K562 (cell line): ENCODE data around the gene HOXA11. TPM values are rescaled to one million over a fixed set of nuclear protein-coding genes. Genes with fewer than 3 reads are reported as not detected.

Experiments used
- CHD1 ChIP-seq: fragments of 200-600 bp; sonication (generic); IDR thresholded peaks from one replicate; pipeline ENCODE4 v1.6.1; 2012; ENCODE audit warnings: mild to moderate bottlenecking, moderate library complexity, low read length, inconsistent platforms
- polyA plus RNA-seq, 8 experiments: library from polyadenylated mRNA; depleted of rRNA in 4 of 8; stranded (reverse) in 5 of 8; unstranded in 3 of 8; fragments of >200 nt; fragmentation: Nextera tagmentation in 2 of 8; fragmentation: Illumina TruSeq in 1 of 8; extraction: Ambion mirVana in 2 of 8; extraction: Trizol in 1 of 8; gene quantifications; 2 replicates each; pipeline versions ENCODE4 v1.2.1 to v1.2.3, GENCODE V29; 2011 to 2014; ENCODE audit warnings: inconsistent platforms in 1 of 8, missing spikeins in 1 of 8
- total RNA-seq, 7 experiments: library from RNA; depleted of rRNA in 6 of 7; stranded (reverse); fragments of >200 nt in 6 of 7; fragmentation: Illumina TruSeq in 2 of 7; extraction: Trizol in 2 of 7; gene quantifications; 2 replicates each; pipeline versions ENCODE4 v1.2.1 to v1.2.3, GENCODE V29; 2011 to 2021; ENCODE audit warnings: low replicate concordance in 1 of 7
- TF ChIP-seq, protein P1 (sequence below), 2 experiments: IDR thresholded peaks in 1 of 2; conservative IDR thresholded peaks in 1 of 2; 2 replicates each; pipeline ENCODE4 v1.6.1; 2016; ENCODE audit warnings: low read depth in 2 of 2, mild to moderate bottlenecking in 1 of 2, missing compliant biosample characterization in 1 of 2, missing genetic modification characterization in 1 of 2, moderate library complexity in 1 of 2
- TF ChIP-seq, protein P2 (sequence below): fragments of 200-800 bp; sonication (Bioruptor generic); IDR thresholded peaks from 2 replicates; pipeline ENCODE4 v1.6.1; 2017; ENCODE audit warnings: missing genetic modification characterization, missing compliant biosample characterization
- TF ChIP-seq, protein P3 (sequence below), 2 experiments: fragments of 450-650 bp; IDR thresholded peaks; 2 replicates each; pipeline ENCODE4 v1.6.1; 2018; ENCODE audit warnings: mild to moderate bottlenecking in 2 of 2, low read depth in 1 of 2; ENCODE audit not compliant: partially characterized antibody in 2 of 2
- TF ChIP-seq, protein P4 (sequence below): fragments of 250-450 bp; sonication (Bioruptor Pico); IDR thresholded peaks from 2 replicates; pipeline ENCODE4 v1.4.0; 2020; ENCODE audit warnings: borderline replicate concordance

Gene HOXA11
- total and polyA plus RNA-seq, 9 of the 15 experiments (the other 6 are each of a cell fraction or from before 2014, with no cell fraction given): not detected

DNA sequence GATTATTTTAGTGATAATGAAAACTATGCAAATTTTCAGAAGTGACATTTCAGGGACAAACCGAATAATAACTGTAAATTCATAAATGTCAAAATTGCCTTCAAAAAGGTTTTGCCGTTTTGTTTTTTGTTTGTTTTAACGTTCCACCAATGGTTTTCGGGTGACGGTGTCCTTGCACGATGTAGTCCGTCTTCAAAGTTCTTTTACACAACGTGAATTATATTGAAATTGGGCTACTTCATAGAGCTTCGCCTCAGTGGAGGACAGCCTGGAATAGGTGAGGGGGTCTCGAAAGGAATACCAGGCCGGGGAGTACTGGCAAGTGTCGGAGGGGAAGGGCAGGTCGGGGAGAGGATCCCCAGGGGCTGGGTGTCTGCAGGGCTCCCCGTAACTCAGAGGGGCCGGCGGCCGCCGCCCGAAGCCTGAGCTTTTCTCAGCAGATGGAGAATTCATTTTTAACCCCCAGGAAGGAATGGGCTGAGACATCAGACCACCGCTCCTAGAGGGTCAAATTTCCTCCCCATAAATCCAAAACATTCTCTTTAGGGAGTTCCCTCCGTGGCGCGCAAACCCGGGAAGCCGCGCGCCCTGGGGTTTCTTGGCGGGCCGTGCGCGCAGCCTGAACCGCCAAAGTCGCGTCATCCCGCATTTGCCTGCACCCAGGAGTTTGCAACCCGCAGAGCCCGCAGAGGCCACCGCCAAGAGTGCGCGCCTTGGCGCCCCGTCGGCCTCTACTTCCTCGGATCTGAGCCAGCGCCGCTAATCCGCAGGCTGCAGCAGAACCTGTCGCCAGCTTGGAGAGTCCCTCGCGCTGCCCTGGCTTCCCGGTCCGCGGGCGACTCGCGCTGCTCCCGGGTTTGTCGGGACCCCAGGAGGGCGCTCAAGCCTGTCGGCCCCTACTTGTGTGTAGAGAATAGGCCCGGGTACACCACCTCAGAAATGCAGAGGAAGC lies 40.2 kb upstream of the HOXA11 start (continued):
- TF ChIP-seq, protein P1, sequence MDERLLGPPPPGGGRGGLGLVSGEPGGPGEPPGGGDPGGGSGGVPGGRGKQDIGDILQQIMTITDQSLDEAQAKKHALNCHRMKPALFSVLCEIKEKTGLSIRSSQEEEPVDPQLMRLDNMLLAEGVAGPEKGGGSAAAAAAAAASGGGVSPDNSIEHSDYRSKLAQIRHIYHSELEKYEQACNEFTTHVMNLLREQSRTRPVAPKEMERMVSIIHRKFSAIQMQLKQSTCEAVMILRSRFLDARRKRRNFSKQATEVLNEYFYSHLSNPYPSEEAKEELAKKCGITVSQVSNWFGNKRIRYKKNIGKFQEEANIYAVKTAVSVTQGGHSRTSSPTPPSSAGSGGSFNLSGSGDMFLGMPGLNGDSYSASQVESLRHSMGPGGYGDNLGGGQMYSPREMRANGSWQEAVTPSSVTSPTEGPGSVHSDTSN (CRISPR knock-in tag; IDR thresholded peaks at IDR 0.05; ENCODE audit: low read depth): no peak
- TF ChIP-seq, protein P1 (tag; conservative IDR thresholded peaks at IDR 0.05; ENCODE audit: low read depth): no peak
- TF ChIP-seq CHD1: no peak
- TF ChIP-seq, protein P2, sequence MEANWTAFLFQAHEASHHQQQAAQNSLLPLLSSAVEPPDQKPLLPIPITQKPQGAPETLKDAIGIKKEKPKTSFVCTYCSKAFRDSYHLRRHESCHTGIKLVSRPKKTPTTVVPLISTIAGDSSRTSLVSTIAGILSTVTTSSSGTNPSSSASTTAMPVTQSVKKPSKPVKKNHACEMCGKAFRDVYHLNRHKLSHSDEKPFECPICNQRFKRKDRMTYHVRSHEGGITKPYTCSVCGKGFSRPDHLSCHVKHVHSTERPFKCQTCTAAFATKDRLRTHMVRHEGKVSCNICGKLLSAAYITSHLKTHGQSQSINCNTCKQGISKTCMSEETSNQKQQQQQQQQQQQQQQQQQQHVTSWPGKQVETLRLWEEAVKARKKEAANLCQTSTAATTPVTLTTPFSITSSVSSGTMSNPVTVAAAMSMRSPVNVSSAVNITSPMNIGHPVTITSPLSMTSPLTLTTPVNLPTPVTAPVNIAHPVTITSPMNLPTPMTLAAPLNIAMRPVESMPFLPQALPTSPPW (CRISPR knock-in tag): no peak
- TF ChIP-seq, protein P3, sequence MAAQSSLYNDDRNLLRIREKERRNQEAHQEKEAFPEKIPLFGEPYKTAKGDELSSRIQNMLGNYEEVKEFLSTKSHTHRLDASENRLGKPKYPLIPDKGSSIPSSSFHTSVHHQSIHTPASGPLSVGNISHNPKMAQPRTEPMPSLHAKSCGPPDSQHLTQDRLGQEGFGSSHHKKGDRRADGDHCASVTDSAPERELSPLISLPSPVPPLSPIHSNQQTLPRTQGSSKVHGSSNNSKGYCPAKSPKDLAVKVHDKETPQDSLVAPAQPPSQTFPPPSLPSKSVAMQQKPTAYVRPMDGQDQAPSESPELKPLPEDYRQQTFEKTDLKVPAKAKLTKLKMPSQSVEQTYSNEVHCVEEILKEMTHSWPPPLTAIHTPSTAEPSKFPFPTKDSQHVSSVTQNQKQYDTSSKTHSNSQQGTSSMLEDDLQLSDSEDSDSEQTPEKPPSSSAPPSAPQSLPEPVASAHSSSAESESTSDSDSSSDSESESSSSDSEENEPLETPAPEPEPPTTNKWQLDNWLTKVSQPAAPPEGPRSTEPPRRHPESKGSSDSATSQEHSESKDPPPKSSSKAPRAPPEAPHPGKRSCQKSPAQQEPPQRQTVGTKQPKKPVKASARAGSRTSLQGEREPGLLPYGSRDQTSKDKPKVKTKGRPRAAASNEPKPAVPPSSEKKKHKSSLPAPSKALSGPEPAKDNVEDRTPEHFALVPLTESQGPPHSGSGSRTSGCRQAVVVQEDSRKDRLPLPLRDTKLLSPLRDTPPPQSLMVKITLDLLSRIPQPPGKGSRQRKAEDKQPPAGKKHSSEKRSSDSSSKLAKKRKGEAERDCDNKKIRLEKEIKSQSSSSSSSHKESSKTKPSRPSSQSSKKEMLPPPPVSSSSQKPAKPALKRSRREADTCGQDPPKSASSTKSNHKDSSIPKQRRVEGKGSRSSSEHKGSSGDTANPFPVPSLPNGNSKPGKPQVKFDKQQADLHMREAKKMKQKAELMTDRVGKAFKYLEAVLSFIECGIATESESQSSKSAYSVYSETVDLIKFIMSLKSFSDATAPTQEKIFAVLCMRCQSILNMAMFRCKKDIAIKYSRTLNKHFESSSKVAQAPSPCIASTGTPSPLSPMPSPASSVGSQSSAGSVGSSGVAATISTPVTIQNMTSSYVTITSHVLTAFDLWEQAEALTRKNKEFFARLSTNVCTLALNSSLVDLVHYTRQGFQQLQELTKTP (IDR thresholded peaks at IDR 0.05; ENCODE audit: low read depth in 1 of 2, partially characterized antibody in 2 of 2): no peak
- TF ChIP-seq, protein P4, sequence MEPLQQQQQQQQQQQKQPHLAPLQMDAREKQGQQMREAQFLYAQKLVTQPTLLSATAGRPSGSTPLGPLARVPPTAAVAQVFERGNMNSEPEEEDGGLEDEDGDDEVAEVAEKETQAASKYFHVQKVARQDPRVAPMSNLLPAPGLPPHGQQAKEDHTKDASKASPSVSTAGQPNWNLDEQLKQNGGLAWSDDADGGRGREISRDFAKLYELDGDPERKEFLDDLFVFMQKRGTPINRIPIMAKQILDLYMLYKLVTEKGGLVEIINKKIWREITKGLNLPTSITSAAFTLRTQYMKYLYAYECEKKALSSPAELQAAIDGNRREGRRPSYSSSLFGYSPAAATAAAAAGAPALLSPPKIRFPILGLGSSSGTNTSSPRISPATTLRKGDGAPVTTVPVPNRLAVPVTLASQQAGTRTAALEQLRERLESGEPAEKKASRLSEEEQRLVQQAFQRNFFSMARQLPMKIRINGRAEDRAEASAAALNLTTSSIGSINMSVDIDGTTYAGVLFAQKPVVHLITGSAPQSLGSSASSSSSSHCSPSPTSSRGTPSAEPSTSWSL (CRISPR knock-in tag): no peak
